Measurements from ENCODE around the gene EPX.
A peak's percentile ranks its signal among the peaks of the same experiment; 100 is the strongest.

The EPX gene

GRCh38 chr17:58246781-58247180 is 54.3 kb downstream of the EPX start:
- in situ Hi-C loops (cut with MboI; ENCODE audit: low pct_unique_long_range_greater_than_20kb, low sequenced_read_pairs) = no loop called here

GRCh38 chr17:58247511-58248363 is 55.2 kb downstream of the EPX start:
- in situ Hi-C loops (cut with MboI; ENCODE audit: low pct_unique_long_range_greater_than_20kb, low sequenced_read_pairs) = no loop called here
- peak; percentile 60 for DNase-seq

More at GRCh38 chr17:58246781-58247180, 54.3 kb downstream of the EPX start:
- DNase-seq = no peak

- no peak for DNase-seq
- in situ Hi-C loops (cut with MboI; ENCODE audit: low pct_unique_long_range_greater_than_20kb, low sequenced_read_pairs) = no loop called here
Measured at GRCh38 chr17:58248955-58249269, 56.4 kb downstream of the EPX start.

- peak; percentile 80 for DNase-seq
Measured at GRCh38 chr17:58249270-58250133, 57.0 kb downstream of the EPX start.

GRCh38 chr17:58250344-58251011 is 58.0 kb downstream of the EPX start:
- in situ Hi-C loops (cut with MboI; ENCODE audit: low pct_unique_long_range_greater_than_20kb, low sequenced_read_pairs) = no loop called here

More at GRCh38 chr17:58249270-58250133, 57.0 kb downstream of the EPX start:
- in situ Hi-C loops (cut with MboI; ENCODE audit: low pct_unique_long_range_greater_than_20kb, low sequenced_read_pairs) = no loop called here

GRCh38 chr17:58252141-58252540 is 59.6 kb downstream of the EPX start:
- in situ Hi-C loops (cut with MboI; ENCODE audit: low pct_unique_long_range_greater_than_20kb, low sequenced_read_pairs) = no loop called here

More at GRCh38 chr17:58250344-58251011, 58.0 kb downstream of the EPX start:
- DNase-seq = no peak

GRCh38 chr17:58253082-58253481 is 60.6 kb downstream of the EPX start:
- in situ Hi-C loops (cut with MboI; ENCODE audit: low pct_unique_long_range_greater_than_20kb, low sequenced_read_pairs) = no loop called here
- no peak for DNase-seq

More at GRCh38 chr17:58252141-58252540, 59.6 kb downstream of the EPX start:
- no peak for DNase-seq

Data from KBM-7 (cell line).